Effector memory CD4-positive, alpha-beta T cell (primary cell): ENCODE measurements around the gene SNAP25.

Experiments used
- DNase-seq, 3 donors: peaks; one replicate each; pipeline ENCODE4 v3.0.0-alpha.2; 2020
- H3K27ac ChIP-seq: 2 replicates; pipeline ENCODE4 v1.7.0; 2013; ENCODE audit warnings: mild to moderate bottlenecking, low read length, moderate library complexity; ENCODE audit not compliant: insufficient read depth, poor library complexity, severe bottlenecking
- H3K27me3 ChIP-seq: replicated peaks from 2 replicates; pipeline ENCODE4 v1.7.0; 2013; ENCODE audit warnings: mild to moderate bottlenecking, low read length; ENCODE audit not compliant: insufficient read depth, control insufficient read depth, poor library complexity, severe bottlenecking
- H3K36me3 ChIP-seq: 2 replicates; pipeline ENCODE4 v1.7.0; 2013; ENCODE audit warnings: mild to moderate bottlenecking, low read length, moderate library complexity; ENCODE audit not compliant: control insufficient read depth, insufficient read depth
- H3K4me1 ChIP-seq: 2 replicates; pipeline ENCODE4 v1.7.0; 2013; ENCODE audit warnings: low read length, mild to moderate bottlenecking; ENCODE audit not compliant: control insufficient read depth, insufficient read depth, poor library complexity, severe bottlenecking
- H3K4me3 ChIP-seq: 2 replicates; pipeline ENCODE4 v1.7.0; 2013; ENCODE audit warnings: low read length, low read depth, mild to moderate bottlenecking; ENCODE audit not compliant: insufficient read depth, poor library complexity, severe bottlenecking
- H3K9me3 ChIP-seq: 2 replicates; pipeline ENCODE4 v1.7.0; 2013; ENCODE audit warnings: mild to moderate bottlenecking, low read length, moderate library complexity; ENCODE audit not compliant: control insufficient read depth

The SNAP25 gene

DNA sequence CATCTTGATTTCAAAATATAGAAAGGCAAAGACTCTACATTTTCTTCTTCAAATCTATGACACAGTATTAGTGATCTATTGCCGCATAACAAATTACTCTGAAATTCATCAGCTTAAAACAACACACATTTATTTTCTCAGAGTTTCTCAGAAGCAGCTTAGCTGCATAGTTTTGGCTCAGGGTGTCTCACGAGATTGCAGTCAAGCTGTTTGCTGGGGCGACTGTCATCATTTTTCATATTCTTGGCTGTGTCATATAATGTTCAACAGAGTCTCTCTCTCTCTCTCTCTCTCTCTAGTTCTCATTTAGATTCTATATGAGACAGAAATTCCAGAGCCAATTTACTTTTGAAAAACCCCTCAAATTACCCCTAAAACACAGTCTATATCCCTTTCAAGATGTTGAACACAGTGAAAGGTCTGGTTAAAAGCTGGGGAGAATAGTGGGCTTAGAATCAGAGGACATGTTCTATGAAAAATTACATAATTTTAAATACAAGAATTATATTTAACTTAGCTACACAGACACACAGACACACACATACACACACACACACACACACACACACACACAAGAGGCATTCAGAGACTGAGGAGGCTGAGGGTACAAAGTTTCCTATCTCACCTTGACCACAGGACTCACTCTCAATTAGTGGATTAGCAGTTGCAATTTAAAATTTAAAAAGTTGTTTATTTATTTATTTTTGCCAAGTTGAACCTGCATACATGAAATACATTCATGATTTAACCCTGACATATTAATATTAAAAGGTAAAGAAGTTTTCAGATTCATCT is 128.7 kb downstream of the SNAP25 start:
- no peak for DNase-seq
- H3K27ac ChIP-seq: no peak overlapping the region
- H3K4me3 ChIP-seq: no peak overlapping the region
- no peaks in the 10 kb centered on the region for H3K27me3 ChIP-seq
- H3K9me3 ChIP-seq: no peaks in the 10 kb centered on the region
- H3K36me3 ChIP-seq: no peaks in the 10 kb centered on the region
- peaks cover 5% of the 10 kb centered on the region for H3K4me1 ChIP-seq

DNA sequence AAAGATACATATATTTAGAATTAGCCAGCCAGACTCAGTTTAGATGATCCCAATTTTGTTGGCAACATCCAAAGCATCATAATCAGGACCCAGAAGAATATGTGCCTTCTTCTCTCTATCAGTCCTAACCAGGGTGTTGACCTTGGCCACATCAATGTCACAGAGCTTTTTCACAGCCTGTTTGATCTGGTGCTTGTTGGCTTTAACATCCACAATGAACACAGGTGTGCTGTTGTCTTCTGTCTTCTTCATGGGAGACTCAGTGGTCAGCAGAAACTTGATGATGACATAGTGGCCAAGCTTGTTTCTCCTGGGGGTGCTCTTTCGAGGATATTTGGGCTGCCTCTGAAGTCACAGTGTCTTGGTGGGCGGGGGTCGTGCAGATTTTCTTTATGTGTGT is 130.5 kb downstream of the SNAP25 start:
- Histone ChIP-seq H3K27ac (no peak overlapping the region), H3K4me1 (peaks cover 5% of the 10 kb centered on the region), H3K36me3 (no peaks in the 10 kb centered on the region), H3K4me3 (no peak overlapping the region), H3K9me3 (no peaks in the 10 kb centered on the region), H3K27me3 (no peaks in the 10 kb centered on the region)
- no peak for DNase-seq

DNA sequence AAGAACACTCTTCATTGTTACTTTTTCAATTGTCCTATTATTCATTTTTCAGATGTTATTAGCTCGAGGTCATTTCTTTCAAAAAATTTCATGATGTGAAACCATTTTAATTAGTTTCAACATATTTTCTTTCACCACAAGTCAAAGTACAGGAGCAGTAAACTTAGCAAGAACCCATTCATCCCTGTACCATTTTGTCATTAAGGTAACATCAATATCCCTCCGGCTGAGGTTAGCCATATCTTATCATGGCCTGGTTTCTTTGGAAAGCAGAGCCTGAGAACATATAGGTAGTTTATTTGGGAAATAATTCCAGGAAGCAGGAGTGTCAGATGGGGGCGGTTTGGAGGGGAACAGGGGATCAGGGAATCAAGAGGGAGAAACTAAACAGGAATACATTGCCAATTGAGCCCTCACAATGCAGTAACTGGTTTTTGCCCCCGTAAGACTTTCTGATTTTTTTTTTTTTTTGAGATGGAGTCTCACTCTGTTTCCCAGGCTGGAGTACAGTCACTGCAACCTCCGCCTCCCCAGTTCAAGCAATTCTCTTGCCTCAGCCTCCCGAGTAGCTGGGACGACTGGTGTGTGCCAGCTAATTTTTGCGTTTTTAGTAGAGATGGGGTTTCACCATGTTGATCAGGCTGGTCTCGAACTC is 131.7 kb downstream of the SNAP25 start:
- Histone ChIP-seq H3K9me3 (no peaks in the 10 kb centered on the region), H3K36me3 (no peaks in the 10 kb centered on the region), H3K4me3 (no peak overlapping the region), H3K27me3 (no peaks in the 10 kb centered on the region), H3K27ac (no peak overlapping the region), H3K4me1 (peaks cover 5% of the 10 kb centered on the region)
- DNase-seq: no peak

DNA sequence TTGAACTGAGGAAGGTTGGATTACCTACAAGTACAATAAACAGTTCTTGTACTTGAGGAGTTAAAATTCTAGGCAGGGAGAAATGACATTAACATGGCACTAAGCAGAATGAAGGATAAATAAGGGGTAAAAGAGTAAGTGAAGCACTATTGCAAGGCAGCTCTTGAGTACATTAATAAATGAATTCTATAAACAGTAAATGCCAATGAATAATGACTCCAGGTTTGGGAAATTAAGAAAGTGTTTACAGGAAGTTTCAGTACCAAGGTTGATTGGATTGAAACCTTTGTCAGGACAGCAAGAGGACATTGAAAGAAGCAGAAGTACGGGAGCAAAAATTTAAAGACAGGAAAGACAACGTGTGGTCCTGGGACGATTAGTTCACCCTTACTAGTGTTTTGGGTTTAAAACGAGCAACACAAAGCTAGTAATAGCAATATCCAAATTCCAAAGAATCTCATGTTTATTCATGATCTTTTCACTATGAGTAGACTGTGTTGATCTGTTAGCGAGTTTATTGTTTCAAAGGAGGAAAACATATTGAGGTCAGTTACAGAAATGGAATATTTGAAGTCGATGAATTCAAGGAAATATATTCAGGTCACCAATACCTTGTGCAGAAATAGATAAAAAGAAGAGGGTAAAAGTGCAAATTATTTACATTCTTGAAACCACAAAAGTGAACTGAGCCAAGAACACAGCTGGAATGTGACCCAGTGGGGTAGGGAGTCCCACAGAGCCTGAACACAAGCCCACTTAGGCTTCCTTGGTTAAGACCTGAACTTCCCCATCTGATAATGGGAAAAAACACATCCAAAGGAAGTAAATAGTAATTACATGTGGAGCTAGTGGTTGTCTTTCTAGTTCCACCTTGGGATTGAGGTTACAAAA is 134.5 kb downstream of the SNAP25 start:
- DNase-seq: no peak
- Histone ChIP-seq H3K4me1 (peaks cover 5% of the 10 kb centered on the region), H3K27ac (no peak overlapping the region), H3K4me3 (no peak overlapping the region), H3K36me3 (no peaks in the 10 kb centered on the region), H3K27me3 (no peaks in the 10 kb centered on the region), H3K9me3 (no peaks in the 10 kb centered on the region)

DNA sequence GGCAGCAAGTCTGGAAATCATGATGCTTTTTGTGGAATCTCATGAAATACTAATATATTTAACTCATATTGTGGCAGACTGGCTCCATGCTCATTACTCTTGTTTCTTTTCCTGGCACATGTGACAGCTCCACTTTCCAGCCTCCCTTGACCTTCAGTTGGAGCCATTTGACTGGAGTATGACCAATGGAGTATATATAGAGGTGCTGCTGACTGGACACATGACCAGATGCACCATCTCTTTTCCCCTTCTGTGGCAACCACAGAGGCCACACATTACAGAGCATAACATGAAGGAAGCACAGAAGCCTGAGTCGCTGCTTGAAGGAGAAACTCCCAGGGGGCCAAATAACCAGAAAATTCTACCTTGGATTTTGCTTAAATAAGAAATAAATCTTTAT is 138.0 kb downstream of the SNAP25 start:
- Histone ChIP-seq H3K36me3 (no peaks in the 10 kb centered on the region), H3K4me3 (no peak overlapping the region), H3K27ac (no peak overlapping the region), H3K27me3 (no peaks in the 10 kb centered on the region), H3K9me3 (no peaks in the 10 kb centered on the region), H3K4me1 (no peaks in the 10 kb centered on the region)
- no peak for DNase-seq
